ENCODE data around the gene PSME3.

DNA sequence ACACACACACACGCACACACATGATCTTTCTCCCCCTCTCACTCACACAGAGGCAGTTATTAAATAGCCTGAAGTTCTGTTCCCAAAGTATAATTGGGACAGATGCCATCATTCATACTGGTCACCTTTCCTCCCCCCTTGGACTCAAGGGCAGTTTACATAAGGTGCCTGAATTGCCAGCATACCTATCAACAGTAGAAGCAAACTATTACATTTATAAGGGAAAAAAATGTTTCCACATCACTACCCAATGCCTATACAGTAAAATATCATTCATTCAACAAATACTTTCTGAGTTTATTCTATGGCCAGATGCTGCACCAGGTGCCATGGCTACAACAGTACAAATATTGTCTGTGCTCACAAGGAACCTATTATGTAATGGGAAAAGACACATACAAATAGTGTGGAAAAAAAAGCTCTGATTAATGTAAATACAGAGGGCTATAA lies 28.3 kb upstream of the PSME3 start:
- TF ChIP-seq, protein P1, sequence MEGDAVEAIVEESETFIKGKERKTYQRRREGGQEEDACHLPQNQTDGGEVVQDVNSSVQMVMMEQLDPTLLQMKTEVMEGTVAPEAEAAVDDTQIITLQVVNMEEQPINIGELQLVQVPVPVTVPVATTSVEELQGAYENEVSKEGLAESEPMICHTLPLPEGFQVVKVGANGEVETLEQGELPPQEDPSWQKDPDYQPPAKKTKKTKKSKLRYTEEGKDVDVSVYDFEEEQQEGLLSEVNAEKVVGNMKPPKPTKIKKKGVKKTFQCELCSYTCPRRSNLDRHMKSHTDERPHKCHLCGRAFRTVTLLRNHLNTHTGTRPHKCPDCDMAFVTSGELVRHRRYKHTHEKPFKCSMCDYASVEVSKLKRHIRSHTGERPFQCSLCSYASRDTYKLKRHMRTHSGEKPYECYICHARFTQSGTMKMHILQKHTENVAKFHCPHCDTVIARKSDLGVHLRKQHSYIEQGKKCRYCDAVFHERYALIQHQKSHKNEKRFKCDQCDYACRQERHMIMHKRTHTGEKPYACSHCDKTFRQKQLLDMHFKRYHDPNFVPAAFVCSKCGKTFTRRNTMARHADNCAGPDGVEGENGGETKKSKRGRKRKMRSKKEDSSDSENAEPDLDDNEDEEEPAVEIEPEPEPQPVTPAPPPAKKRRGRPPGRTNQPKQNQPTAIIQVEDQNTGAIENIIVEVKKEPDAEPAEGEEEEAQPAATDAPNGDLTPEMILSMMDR (IDR thresholded peaks at IDR 0.05), result no peak
- TF ChIP-seq POLR2A (IDR thresholded peaks at IDR 0.05), result peak in 2 of 3 donors; percentile 36 to 37

Measured in body of pancreas (tissue), 4 donors.